IMR-90 (cell line): Measurements from ENCODE around the gene LEKR1. TPM values are rescaled to one million over a fixed set of nuclear protein-coding genes. Genes with fewer than 3 reads are reported as not detected.

Source experiments
- ATAC-seq: fragments of 200-7000 bp; cut with Tn5 transposase; 2 replicates; pipeline ENCODE4 v1.9.1; 2020; ENCODE audit warnings: low read depth, mild to moderate bottlenecking, moderate library complexity
- BruUV-seq: library from RNA; stranded (reverse); fragments of 400-500 nt; replicated peaks from 2 replicates; lab custom pipeline; 2021; lab: Mats Ljungman, UMichigan
- CTCF ChIA-PET: fragments of 300-600 bp; formaldehyde crosslinking; extraction: SDS; loops from one replicate; lab custom pipeline; 2021; ENCODE audit warnings: antibody characterized with exemption; lab: Yijun Ruan, JAX
- POLR2A ChIA-PET: fragments of 300-600 bp; sonication (Branson Sonifier 250); formaldehyde crosslinking; loops from one replicate; lab custom pipeline; 2022; ENCODE audit warnings: antibody characterized with exemption; ENCODE audit not compliant: unreplicated experiment; lab: Charles Lee
- DNase-seq: peaks from one replicate; pipeline ENCODE4 v3.0.0; 2013
- H2AFZ ChIP-seq: replicated peaks from 2 replicates; pipeline ENCODE3; 2013; ENCODE audit warnings: low read length, mild to moderate bottlenecking; ENCODE audit not compliant: poor library complexity
- H2AK5ac ChIP-seq: 2 replicates; pipeline ENCODE4 v1.6.1; 2013; ENCODE audit warnings: low read depth, low read length, inconsistent platforms
- H2AK9ac ChIP-seq: replicated peaks from 2 replicates; pipeline ENCODE3; 2013; ENCODE audit warnings: mild to moderate bottlenecking, low read depth, low read length, moderate library complexity; ENCODE audit not compliant: poor library complexity
- H2BK120ac ChIP-seq: 2 replicates; pipeline ENCODE4 v1.6.1; 2013; ENCODE audit warnings: low read depth, low read length, inconsistent platforms
- H2BK15ac ChIP-seq: 3 replicates; pipeline ENCODE4 v1.6.1; 2013; ENCODE audit warnings: low read depth, low read length, inconsistent platforms
- H2BK20ac ChIP-seq: 2 replicates; pipeline ENCODE4 v1.6.1; 2013; ENCODE audit warnings: low read depth, mild to moderate bottlenecking, inconsistent platforms, low read length, moderate library complexity
- H2BK5ac ChIP-seq: 2 replicates; pipeline ENCODE4 v1.6.1; 2013; ENCODE audit warnings: mild to moderate bottlenecking, low read depth, low read length, inconsistent platforms; ENCODE audit not compliant: poor library complexity, severe bottlenecking
- H3K14ac ChIP-seq: replicated peaks from 2 replicates; pipeline ENCODE4 v1.6.1; 2013; ENCODE audit warnings: low read depth, low read length, inconsistent platforms
- H3K18ac ChIP-seq: 2 replicates; pipeline ENCODE4 v1.6.1; 2013; ENCODE audit warnings: low read depth, low read length, control low read depth
- H3K23ac ChIP-seq: 2 replicates; pipeline ENCODE4 v1.6.1; 2013; ENCODE audit warnings: low read depth, low read length, inconsistent platforms
- H3K27ac ChIP-seq: 2 replicates; pipeline ENCODE4 v1.5.1; 2013; ENCODE audit warnings: mild to moderate bottlenecking, control low read depth, low read length; ENCODE audit not compliant: insufficient read depth
- H3K27me3 ChIP-seq: 2 replicates; pipeline ENCODE4 v1.6.1; 2013; ENCODE audit warnings: low read length; ENCODE audit not compliant: control insufficient read depth, insufficient read depth
- H3K36me3 ChIP-seq: 2 replicates; pipeline ENCODE4 v1.6.1; 2013; ENCODE audit warnings: low read length, mixed read lengths; ENCODE audit not compliant: control insufficient read depth, insufficient read depth
- H3K4ac ChIP-seq: 2 replicates; pipeline ENCODE4 v1.6.1; 2013; ENCODE audit warnings: low read depth, low read length, inconsistent platforms
- H3K4me1 ChIP-seq: 2 replicates; pipeline ENCODE4 v1.6.1; 2013; ENCODE audit warnings: low read length, mixed read lengths; ENCODE audit not compliant: control insufficient read depth, insufficient read depth
- H3K4me2 ChIP-seq: 2 replicates; pipeline ENCODE4 v1.6.1; 2013; ENCODE audit warnings: low read depth, mild to moderate bottlenecking, control low read depth, low read length, moderate library complexity
- H3K4me3 ChIP-seq: 2 replicates; pipeline ENCODE4 v1.5.1; 2013; ENCODE audit warnings: low read depth, mild to moderate bottlenecking, control low read depth, low read length, moderate library complexity; ENCODE audit not compliant: insufficient read depth
- H3K56ac ChIP-seq: 2 replicates; pipeline ENCODE4 v1.6.1; 2013; ENCODE audit warnings: low read length, inconsistent platforms; ENCODE audit not compliant: insufficient read depth; ENCODE audit errors: extremely low read depth
- H3K79me1 ChIP-seq, 2 experiments: 2 replicates each; pipeline ENCODE4 v1.6.1; 2013; ENCODE audit warnings: low read length in 2 of 2, inconsistent platforms in 1 of 2, low read depth in 1 of 2
- H3K9ac ChIP-seq: 2 replicates; pipeline ENCODE4 v1.6.1; 2013; ENCODE audit warnings: low read depth, low read length, control low read depth
- H3K9me1 ChIP-seq: 2 replicates; pipeline ENCODE4 v1.6.1; 2013; ENCODE audit warnings: low read length, inconsistent platforms; ENCODE audit not compliant: insufficient read depth
- H3K9me3 ChIP-seq: 2 replicates; pipeline ENCODE4 v1.6.1; 2013; ENCODE audit warnings: low read length; ENCODE audit not compliant: control insufficient read depth, insufficient read depth
- H4K20me1 ChIP-seq: 2 replicates; pipeline ENCODE4 v1.6.1; 2013; ENCODE audit warnings: low read length, inconsistent platforms; ENCODE audit not compliant: insufficient read depth
- H4K5ac ChIP-seq: 2 replicates; pipeline ENCODE4 v1.6.1; 2013; ENCODE audit warnings: mild to moderate bottlenecking, low read depth, low read length, control low read depth
- H4K8ac ChIP-seq, 2 experiments: 2 replicates each; pipeline ENCODE4 v1.6.1; 2013; ENCODE audit warnings: low read depth in 2 of 2, low read length in 2 of 2, control low read depth in 1 of 2, inconsistent platforms in 1 of 2
- H4K91ac ChIP-seq: 2 replicates; pipeline ENCODE4 v1.6.1; 2013; ENCODE audit warnings: low read depth, low read length, inconsistent platforms; ENCODE audit not compliant: insufficient read depth
- BHLHE40 ChIP-seq: fragments of 150-350 bp; IDR thresholded peaks from 2 replicates; pipeline ENCODE4 v1.6.1; 2016; ENCODE audit warnings: mild to moderate bottlenecking, low read depth, low read length
- CHD1 ChIP-seq: IDR thresholded peaks from 2 replicates; pipeline ENCODE4 v1.6.1; 2012; ENCODE audit warnings: low read depth, low read length, improper control_type of control experiment
- FOS ChIP-seq: fragments of 150-350 bp; IDR thresholded peaks from 2 replicates; pipeline ENCODE4 v1.6.1; 2016; ENCODE audit warnings: low read depth, low read length
- MAZ ChIP-seq: IDR thresholded peaks from 2 replicates; pipeline ENCODE4 v1.6.1; 2012; ENCODE audit warnings: low read depth, mild to moderate bottlenecking, low read length, improper control_type of control experiment, moderate library complexity, borderline replicate concordance
- POLR2A ChIP-seq: IDR thresholded peaks from 2 replicates; pipeline ENCODE4 v1.6.1; 2012; ENCODE audit warnings: mild to moderate bottlenecking, low read depth, low read length
- RAD21 ChIP-seq: IDR thresholded peaks from 2 replicates; pipeline ENCODE4 v1.6.1; 2012; ENCODE audit warnings: low read length, improper control_type of control experiment
- WGBS, 2 experiments: methylation state at CpG; one replicate each; pipeline versions ENCODE4 v1.1.5 to v1.1.7; 2013; ENCODE audit warnings: missing lambda C conversion rate in 2 of 2; ENCODE audit not compliant: insufficient read length in 1 of 2; ENCODE audit errors: extremely low coverage in 2 of 2; 5-methylcytosine and 5-hydroxymethylcytosine counted together
- dilution Hi-C: fragments of 300-500 bp; cut with HindIII; formaldehyde crosslinking; loops from one replicate; pipeline ENCODE4 v1.14.3; 2018; ENCODE audit warnings: low sequenced_read_pairs; ENCODE audit not compliant: unreplicated experiment
- in situ Hi-C: fragments of 300-500 bp; cut with MboI; formaldehyde crosslinking; loops from 3 replicates; pipeline ENCODE4 v1.14.3; 2019; ENCODE audit warnings: low sequenced_read_pairs, inconsistent platforms, mixed read lengths
- intact Hi-C: fragments of 100-400 bp; cut with micrococcal nuclease; formaldehyde crosslinking; loops from 2 replicates; pipeline ENCODE4 v1.10.0; 2022
- polyA plus RNA-seq, 3 experiments: library from polyadenylated mRNA; depleted of rRNA; stranded (reverse); fragments of >200 nt; gene quantifications; 2 replicates each; pipeline ENCODE4 v1.2.3, GENCODE V29; 2012; ENCODE audit warnings: low replicate concordance in 1 of 3
- total RNA-seq: library from RNA; depleted of rRNA; stranded (reverse); fragments of >200 nt; gene quantifications from 2 replicates; pipeline ENCODE4 v1.2.3, GENCODE V29; 2012
- TF ChIP-seq, protein P1 (sequence below): fragments of 150-350 bp; IDR thresholded peaks from 2 replicates; pipeline ENCODE4 v1.6.1; 2017; ENCODE audit warnings: mild to moderate bottlenecking, antibody characterized with exemption, low read length, low read depth

The LEKR1 gene
- total and polyA plus RNA-seq, 2 of the 4 experiments (the other 2 are of a cell fraction), result 0.19 to 0.36 TPM

DNA sequence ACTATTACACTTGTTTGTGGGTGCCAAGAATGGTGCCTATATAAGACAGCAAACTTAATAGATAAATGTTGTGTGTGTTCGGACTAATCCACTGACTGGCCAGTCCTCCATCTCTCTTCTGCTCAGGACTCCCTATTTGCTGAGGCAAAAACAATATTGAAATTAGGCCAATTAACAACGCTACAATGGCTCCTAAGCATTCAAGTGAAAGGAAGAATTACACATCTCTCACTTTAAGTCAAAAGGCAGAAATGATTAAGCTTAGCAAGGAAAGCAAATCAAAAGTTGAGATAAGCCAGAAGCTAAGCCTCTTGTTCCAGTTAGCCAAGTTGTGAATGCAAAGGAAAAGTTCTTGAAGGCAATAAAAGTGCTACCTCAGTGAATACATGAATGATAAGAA is 206.8 kb downstream of the LEKR1 start:
- Histone ChIP-seq H2AK5ac (no peak overlapping the region), H3K4ac (no peak overlapping the region), H2BK120ac (no peak overlapping the region), H2BK15ac (no peak overlapping the region), H2AFZ (no peak overlapping the region), H2BK5ac (no peak overlapping the region), H3K4me1 (no peaks in the 10 kb centered on the region), H3K14ac (no peak overlapping the region), H3K27ac (no peak overlapping the region), H3K23ac (no peak overlapping the region), H4K20me1 (no peaks in the 10 kb centered on the region), H3K79me1 (no peaks in the 10 kb centered on the region), H4K5ac (no peak overlapping the region), H3K4me3 (no peak overlapping the region), H2BK20ac (no peak overlapping the region), H3K4me2 (no peak overlapping the region), H4K91ac (no peak overlapping the region), H3K27me3 (peaks cover 3% of the 10 kb centered on the region; the same call in 1 of the 2 replicates), H3K9me1 (no peaks in the 10 kb centered on the region), H3K9ac (no peak overlapping the region), H3K36me3 (no peaks in the 10 kb centered on the region), H3K9me3 (no peaks in the 10 kb centered on the region), H4K8ac (no peak overlapping the region), H3K18ac (no peak overlapping the region), H3K56ac (no peak overlapping the region), H2AK9ac (no peak overlapping the region)
- no TSS peak for BruUV-seq
- ATAC-seq, result no peak
- CTCF ChIA-PET, result no interaction called here
- no CpG with 5 or more reads among the region's 2 CpGs for WGBS, 2 experiments
- dilution Hi-C loops (no loop called here), in situ Hi-C loops (no loop called here), intact Hi-C loops (no loop called here)
- TF ChIP-seq BHLHE40 (no peak), CHD1 (no peak), RAD21 (no peak), MAZ (no peak), POLR2A (no peak), FOS (no peak)
- TF ChIP-seq, protein P1, sequence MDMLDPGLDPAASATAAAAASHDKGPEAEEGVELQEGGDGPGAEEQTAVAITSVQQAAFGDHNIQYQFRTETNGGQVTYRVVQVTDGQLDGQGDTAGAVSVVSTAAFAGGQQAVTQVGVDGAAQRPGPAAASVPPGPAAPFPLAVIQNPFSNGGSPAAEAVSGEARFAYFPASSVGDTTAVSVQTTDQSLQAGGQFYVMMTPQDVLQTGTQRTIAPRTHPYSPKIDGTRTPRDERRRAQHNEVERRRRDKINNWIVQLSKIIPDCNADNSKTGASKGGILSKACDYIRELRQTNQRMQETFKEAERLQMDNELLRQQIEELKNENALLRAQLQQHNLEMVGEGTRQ, result no peak
- POLR2A ChIA-PET, result no interaction called here
- DNase-seq, result no peak
